ENCODE results near the gene SLC52A3. TPM values are rescaled to one million over a fixed set of nuclear protein-coding genes. Genes with fewer than 3 reads are reported as not detected.
"Not testable (repeated sequence)": the region's sequence is repeated elsewhere in the genome, so short reads cannot be mapped to it uniquely, and the experiment has no call there.

Gene SLC52A3
- total and polyA plus RNA-seq, 2 of the 13 experiments (the other 11 are each of a cell fraction or from before 2014, with no cell fraction given): 0.03 TPM; not detected in 1

GRCh38 chr20:800026-800425 lies 31.7 kb upstream of the SLC52A3 start:
- BruUV-seq (replicated peaks); CTCF ChIA-PET (ENCODE audit: low intra/inter-chr PET ratio, low total read pairs); H3K9ac ChIP-seq (ENCODE audit: insufficient read depth, low read depth, low read length): not testable (repeated sequence)

DNA sequence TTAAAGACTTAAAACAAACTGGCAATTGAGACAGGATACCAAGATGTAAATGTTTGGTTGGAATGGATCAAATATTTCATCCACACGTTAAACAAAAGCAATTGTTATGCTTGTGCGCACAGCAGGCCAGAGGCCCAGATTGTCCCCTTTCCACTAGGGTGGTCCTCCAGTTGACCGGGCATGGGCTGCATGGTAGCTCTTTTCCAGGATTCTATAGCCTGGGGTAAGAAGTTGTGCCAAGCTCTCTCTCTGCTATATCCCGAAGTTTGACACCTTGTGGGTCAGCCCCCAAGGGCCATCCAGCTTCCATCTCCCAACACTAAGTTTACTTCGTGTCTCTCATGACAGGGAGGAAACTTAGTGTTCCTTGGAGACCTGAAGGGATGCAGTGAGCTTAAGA lies 30.4 kb upstream of the SLC52A3 start:
- H2AFZ ChIP-seq (ENCODE audit: low read length); H3K9me3 ChIP-seq (ENCODE audit: low read length); H3K36me3 ChIP-seq (replicated peaks in 1 of 2; ENCODE audit: control insufficient read depth in 1 of 2, insufficient read depth in 2 of 2, low read length in 2 of 2); H3K9ac ChIP-seq (ENCODE audit: insufficient read depth, low read depth, low read length); H3K4me3 ChIP-seq (replicated peaks in 1 of 3; ENCODE audit: insufficient read depth in 1 of 3, low read depth in 2 of 3, low read length in 3 of 3); H4K20me1 ChIP-seq (ENCODE audit: insufficient read depth, low read length); in situ Hi-C loops (cut with HindIII; ENCODE audit: extremely low pct_ligation_motif_present, low pct_unique_long_range_greater_than_20kb); H3K4me2 ChIP-seq (ENCODE audit: low read depth, low read length); H3K27ac ChIP-seq (ENCODE audit: extremely low read length, insufficient read depth, low read length); ATAC-seq; CTCF ChIA-PET (ENCODE audit: low intra/inter-chr PET ratio, low total read pairs); FAIRE-seq; DNase-seq (ENCODE audit: low spot score); H3K4me1 ChIP-seq (ENCODE audit: insufficient read depth, low read length); intact Hi-C loops (cut with micrococcal nuclease; ENCODE audit: unreplicated experiment); BruUV-seq (replicated peaks); H3K79me2 ChIP-seq (ENCODE audit: insufficient read depth, low read length); POLR2A ChIA-PET: not testable (repeated sequence)
- peaks cover 2 to 17% of the 10 kb centered on the region in 2 experiments; a peak in 3 of 5 replicates for H3K27me3 ChIP-seq (ENCODE audit: control insufficient read depth in 1 of 2, insufficient read depth in 2 of 2, low read length in 2 of 2)
- 32% methylated on average over 5 of the region's 5 CpGs for WGBS (ENCODE audit: low lambda C conversion rate)

More at GRCh38 chr20:800026-800425, 31.7 kb upstream of the SLC52A3 start:
- POLR2A ChIA-PET; in situ Hi-C loops (cut with HindIII; ENCODE audit: extremely low pct_ligation_motif_present, low pct_unique_long_range_greater_than_20kb); H2AFZ ChIP-seq (ENCODE audit: low read length); ATAC-seq; intact Hi-C loops (cut with micrococcal nuclease; ENCODE audit: unreplicated experiment); H3K4me2 ChIP-seq (ENCODE audit: low read depth, low read length); H4K20me1 ChIP-seq (ENCODE audit: insufficient read depth, low read length); H3K36me3 ChIP-seq (replicated peaks in 1 of 2; ENCODE audit: control insufficient read depth in 1 of 2, insufficient read depth in 2 of 2, low read length in 2 of 2); H3K79me2 ChIP-seq (ENCODE audit: insufficient read depth, low read length); H3K27ac ChIP-seq (ENCODE audit: extremely low read length, insufficient read depth, low read length); H3K4me1 ChIP-seq (ENCODE audit: insufficient read depth, low read length); FAIRE-seq; H3K4me3 ChIP-seq (replicated peaks in 1 of 3; ENCODE audit: insufficient read depth in 1 of 3, low read depth in 2 of 3, low read length in 3 of 3); DNase-seq (ENCODE audit: low spot score): not testable (repeated sequence)
- 47% methylated on average over 7 of the region's 7 CpGs for WGBS (ENCODE audit: low lambda C conversion rate)
- Histone ChIP-seq H3K27me3 (ENCODE audit: control insufficient read depth in 1 of 2, insufficient read depth in 2 of 2, low read length in 2 of 2) (peaks cover 2 to 17% of the 10 kb centered on the region in 2 experiments; a peak in 3 of 5 replicates), H3K9me3 (ENCODE audit: low read length) (peaks cover 12% of the 10 kb centered on the region)

- H4K20me1 ChIP-seq (ENCODE audit: insufficient read depth, low read length): no peaks in the 10 kb centered on the region
- peaks cover 2 to 31% of the 10 kb centered on the region in 2 experiments; a peak in 2 of 5 replicates for H3K27me3 ChIP-seq (ENCODE audit: control insufficient read depth in 1 of 2, insufficient read depth in 2 of 2, low read length in 2 of 2)
- WGBS (ENCODE audit: low lambda C conversion rate): 12% methylated on average over 3 of the region's 3 CpGs
- no peaks in the 10 kb centered on the region for H3K36me3 ChIP-seq (replicated peaks in 1 of 2; ENCODE audit: control insufficient read depth in 1 of 2, insufficient read depth in 2 of 2, low read length in 2 of 2)
- FAIRE-seq (no peak), ATAC-seq (no peak), DNase-seq (ENCODE audit: low spot score) (no peak)
- intact Hi-C loops (cut with micrococcal nuclease; ENCODE audit: unreplicated experiment) (no loop called here), in situ Hi-C loops (cut with HindIII; ENCODE audit: extremely low pct_ligation_motif_present, low pct_unique_long_range_greater_than_20kb) (no loop called here)
- CTCF ChIA-PET (ENCODE audit: low intra/inter-chr PET ratio, low total read pairs): no interaction called here
- no peaks in the 10 kb centered on the region for H3K4me1 ChIP-seq (ENCODE audit: insufficient read depth, low read length)
- BruUV-seq (replicated peaks): no TSS peak
- no peak overlapping the region for H2AFZ ChIP-seq (ENCODE audit: low read length)
- no peak for TF ChIP-seq KAT2B (IDR thresholded peaks at IDR 0.05; ENCODE audit: borderline replicate concordance, low read depth, low read length)
- no peak for TF ChIP-seq SMARCE1 (IDR thresholded peaks at IDR 0.05; ENCODE audit: borderline replicate concordance)
- TF ChIP-seq ZKSCAN1 (IDR thresholded peaks at IDR 0.05; ENCODE audit: low read length): no peak
- no peak for TF ChIP-seq PHF5A (CRISPR knock-in tag; IDR thresholded peaks at IDR 0.05; ENCODE audit: low read depth, unreplicated experiment)
- TF ChIP-seq MXD4 (CRISPR knock-in tag; IDR thresholded peaks at IDR 0.05): no peak
- no peak for TF ChIP-seq ZNF354B (CRISPR knock-in tag; IDR thresholded peaks at IDR 0.05)
- TF ChIP-seq PCBP1 (IDR thresholded peaks at IDR 0.05; ENCODE audit: borderline replicate concordance, low read depth, low read length): no peak
- TF ChIP-seq ZNF329 (CRISPR knock-in tag; IDR thresholded peaks at IDR 0.05; ENCODE audit: low read depth): no peak
- no peak for TF ChIP-seq IRF2 (CRISPR knock-in tag; IDR thresholded peaks at IDR 0.05)
- TF ChIP-seq ZNF850 (CRISPR knock-in tag; conservative IDR thresholded peaks at IDR 0.05): no peak
- no peak for TF ChIP-seq REL (CRISPR knock-in tag; conservative IDR thresholded peaks at IDR 0.05)
- H3K4me3 ChIP-seq (replicated peaks in 1 of 3; ENCODE audit: insufficient read depth in 1 of 3, low read depth in 2 of 3, low read length in 3 of 3): no peak overlapping the region
- no peak overlapping the region for H3K4me2 ChIP-seq (ENCODE audit: low read depth, low read length)
- no peak overlapping the region for H3K27ac ChIP-seq (ENCODE audit: extremely low read length, insufficient read depth, low read length)
- no peaks in the 10 kb centered on the region for H3K79me2 ChIP-seq (ENCODE audit: insufficient read depth, low read length)
- no peak overlapping the region for H3K9ac ChIP-seq (ENCODE audit: insufficient read depth, low read depth, low read length)
- no peaks in the 10 kb centered on the region for H3K9me3 ChIP-seq (ENCODE audit: low read length)
- POLR2A ChIA-PET: no interaction called here
Measured at GRCh38 chr20:796921-797320, 28.6 kb upstream of the SLC52A3 start.
